Measurements from ENCODE around the gene ANO9.
"Not testable (repeated sequence)": the region's sequence is repeated elsewhere in the genome, so short reads cannot be mapped to it uniquely, and the experiment has no call there.

Gene ANO9

GRCh38 chr11:450809-451451 is 9.1 kb upstream of the ANO9 start:
- DNase-seq: peak; percentile 71

GRCh38 chr11:449889-450808 is 8.3 kb upstream of the ANO9 start, which contains the start of gene PTDSS2:
Gene PTDSS2 (plus strand): TSS chr11:450279. CDS start chr11:450456, 177 bp downstream.
- peak; percentile 97 for DNase-seq

- peak; percentile 96 for DNase-seq
Observed at GRCh38 chr11:447923-448731, 6.3 kb upstream of the ANO9 start.

- DNase-seq: no peak
Observed at GRCh38 chr11:446891-447290, 5.1 kb upstream of the ANO9 start.

DNA sequence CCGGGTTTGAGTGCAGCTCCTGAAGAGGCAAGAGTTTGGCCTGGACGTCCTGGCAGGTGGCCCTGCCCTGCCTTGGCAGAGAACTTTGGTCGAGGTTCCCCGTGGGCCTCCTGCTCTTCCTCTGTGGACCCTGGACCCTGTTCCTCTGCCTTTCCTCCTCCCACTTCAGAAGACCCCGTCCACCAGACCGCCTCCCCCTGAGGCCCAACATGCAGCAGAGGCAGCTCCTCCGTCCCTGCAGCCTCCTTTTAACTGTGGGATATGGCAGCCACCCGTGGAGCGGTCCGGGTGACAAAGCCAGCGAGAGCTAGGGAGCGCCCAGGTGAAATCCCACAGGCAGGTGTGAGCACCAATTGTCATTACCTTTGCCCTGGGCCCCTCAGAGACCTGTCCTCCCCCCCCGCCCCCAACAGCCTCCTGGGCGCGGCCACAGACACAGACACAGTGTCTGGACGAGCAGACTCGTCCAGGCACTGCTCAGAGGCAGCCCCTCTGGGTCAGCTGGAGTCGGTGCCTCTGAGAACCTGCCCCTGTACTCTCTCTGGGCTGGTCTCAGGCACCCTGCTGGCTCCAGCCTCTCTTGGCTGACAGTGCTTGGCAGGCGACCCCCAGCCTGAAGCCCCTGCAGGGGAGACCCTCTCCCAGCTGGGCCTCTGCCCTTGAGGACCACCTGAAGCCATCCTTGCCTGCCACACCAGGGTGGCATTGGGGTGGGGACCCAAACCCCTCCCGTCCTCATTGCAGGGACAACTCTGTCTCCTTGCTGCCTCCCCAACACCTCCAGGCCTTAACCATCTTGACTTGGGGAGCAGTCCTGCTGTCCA is 4.2 kb upstream of the ANO9 start:
- DNase-seq: no peak

DNA sequence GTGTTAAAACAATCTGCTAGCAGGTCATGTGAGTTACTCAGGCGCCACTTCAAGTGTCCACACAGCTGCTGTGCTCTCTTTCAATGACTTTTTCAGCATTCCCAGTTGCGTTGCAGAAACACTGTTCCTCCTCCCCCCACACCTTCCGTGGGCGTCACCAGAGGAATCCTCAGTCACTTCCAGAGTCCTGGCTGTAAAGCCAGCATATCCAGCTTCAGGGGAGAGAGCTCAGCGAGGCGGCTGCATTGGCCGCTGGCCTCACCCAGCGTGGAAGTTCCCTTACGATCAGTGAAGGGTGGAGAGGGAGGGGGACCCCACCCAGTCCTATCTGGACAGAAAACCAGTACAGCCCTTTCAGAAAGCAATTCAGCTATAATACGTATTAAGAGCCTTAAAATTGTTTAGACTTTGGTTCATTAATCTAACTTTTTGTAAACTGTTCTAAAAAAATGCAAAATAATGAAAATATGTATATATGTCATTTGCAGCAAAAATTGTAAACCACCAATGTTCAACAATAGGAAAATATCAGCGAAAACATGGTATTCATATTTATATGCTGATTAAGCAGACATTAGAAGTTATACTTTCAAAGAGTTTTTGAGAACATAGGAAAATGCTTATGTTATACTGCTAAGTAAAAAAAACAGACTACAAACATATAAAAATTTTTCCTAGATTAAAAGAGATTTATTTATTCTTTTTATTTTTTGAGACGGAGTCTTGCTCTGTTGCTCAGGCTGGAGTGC is 2.8 kb upstream of the ANO9 start:
- peak; percentile 15 for DNase-seq

DNA sequence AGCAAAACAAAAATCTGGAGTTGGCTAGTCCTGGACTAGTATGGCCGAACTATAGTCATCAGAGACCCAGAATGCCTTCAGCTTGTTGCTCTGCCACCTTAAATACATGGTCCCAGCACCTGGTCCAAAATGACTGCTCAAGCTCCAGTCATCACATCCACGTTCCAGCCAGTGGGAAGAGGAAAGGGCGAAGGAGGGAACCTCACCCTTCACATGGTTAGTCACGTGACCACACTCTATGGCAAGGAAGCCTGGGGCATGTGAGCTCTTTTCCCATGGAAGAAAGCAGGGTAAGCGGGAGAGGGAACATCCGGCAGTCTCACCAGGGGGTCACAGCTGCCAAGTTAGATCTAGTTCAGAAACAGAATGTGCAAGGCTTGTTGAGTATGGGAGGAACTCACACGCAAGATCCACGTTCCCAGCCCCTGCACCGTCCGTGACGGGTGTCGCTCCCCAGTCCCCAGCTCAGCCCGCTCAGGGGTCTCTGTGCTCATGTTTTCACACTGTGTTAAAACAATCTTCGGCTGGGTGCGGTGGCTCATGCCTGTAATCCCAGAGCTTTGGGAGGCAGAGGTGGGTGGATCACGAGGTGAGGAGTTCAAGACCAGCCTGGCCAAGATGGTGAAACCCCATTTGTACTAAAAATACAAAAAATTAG is 1.9 kb upstream of the ANO9 start:
- peak; percentile 25 for DNase-seq

- DNase-seq: no peak
Observed at GRCh38 chr11:442611-443081, 835 bp upstream of the ANO9 start.

DNA sequence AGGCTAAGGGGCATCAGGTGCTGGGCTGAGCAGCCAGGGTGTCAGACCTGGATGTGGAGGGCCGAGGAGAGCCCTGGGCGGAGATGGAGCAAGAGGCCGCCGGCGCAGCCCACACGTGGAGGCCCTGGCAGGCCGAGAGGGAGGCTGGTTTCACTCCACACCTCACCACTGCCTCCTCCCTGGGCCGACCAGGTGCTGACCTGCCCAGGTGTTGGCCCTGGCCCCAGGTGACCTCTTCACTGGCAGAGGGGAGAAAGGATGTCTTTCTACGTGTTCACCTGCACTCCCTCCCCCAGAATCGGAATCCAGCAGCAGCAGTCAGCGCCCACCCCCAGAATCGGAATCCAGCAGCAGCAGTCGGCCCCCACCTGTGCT is 781 bp downstream of the ANO9 start:
- no peak for DNase-seq

DNA sequence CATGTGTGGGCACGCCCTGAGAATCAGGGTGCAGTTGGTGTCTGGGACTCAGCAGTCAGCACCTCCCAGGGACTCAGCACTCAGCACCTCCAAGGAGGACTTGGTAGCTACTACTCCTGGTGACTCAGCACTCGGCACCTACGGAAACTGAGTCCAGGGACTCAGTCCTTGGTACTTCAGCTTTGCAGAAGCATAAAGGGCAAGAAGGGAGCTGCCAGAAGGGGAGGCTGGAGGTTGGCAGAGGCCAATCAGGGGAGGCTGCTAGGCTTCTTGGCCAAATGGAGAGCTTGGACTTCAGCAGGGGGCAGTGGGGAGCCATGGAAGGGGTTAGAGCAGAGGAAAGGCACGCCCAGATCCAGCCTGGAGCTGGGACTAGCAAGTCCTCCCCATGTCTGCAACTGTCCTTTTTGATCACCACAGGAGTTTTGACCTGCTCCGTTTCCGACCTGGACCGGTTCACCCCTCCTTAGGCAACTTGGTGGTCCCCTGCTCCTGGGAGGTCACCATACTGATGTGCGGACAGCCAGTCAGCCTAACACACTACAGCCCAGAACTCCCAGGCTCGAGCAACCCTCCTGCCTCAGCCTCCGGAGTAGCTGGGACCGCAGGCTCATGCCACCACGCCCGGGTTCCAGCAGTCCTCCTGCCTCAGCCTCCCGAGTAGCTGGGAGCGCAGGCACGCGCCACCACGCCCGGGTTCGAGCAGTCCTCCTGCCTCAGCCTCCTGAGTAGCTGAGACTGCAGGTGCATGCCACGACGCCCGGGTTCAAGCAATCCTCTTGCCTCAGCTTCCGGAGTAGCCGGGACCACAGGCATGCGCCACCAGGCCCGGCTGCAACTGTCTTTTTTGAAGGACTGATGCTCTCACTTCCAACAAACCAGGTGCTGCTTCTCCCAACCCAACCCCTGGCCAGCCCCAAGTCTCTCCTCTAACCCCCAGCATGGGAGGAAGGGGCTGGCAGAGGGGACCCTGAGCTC is 1.5 kb downstream of the ANO9 start:
- peak; percentile 21 for DNase-seq

DNA sequence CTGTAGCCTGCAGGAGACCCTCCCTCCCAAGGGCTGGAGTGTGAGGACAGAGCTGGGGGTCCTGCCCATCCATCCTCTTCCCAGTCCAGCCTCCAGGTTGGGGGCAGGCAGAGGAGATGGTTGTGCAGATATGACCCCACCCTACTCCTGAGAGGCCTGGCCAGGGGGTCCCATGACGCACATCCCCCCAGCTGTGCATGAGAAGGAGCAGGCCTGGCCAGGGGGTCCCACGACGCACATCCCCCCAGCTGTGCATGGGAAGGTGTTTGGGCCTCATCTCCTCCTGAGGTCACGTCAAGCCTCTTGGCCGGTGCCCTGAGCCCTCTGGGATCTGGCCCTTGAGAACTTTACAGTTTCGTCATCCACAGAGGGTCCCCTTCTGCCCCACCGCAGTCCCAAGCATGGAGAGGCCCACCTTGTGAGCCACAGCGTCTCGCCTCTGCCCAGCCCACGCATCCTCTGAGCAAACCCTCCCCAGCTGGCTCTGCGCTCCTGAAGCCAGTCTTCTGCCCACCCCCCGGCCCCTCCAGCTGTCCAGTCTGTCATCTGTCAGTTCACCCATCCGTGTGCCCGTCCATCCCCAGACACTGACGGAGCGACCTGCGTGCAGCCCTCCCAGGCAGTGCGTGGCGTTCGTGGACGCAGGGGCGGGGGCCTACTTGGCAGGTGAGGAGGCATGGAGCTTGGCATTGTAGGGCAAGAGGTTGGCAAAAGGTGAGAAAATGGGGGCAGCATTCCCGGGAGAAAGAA is 2.3 kb downstream of the ANO9 start:
- no peak for DNase-seq

DNA sequence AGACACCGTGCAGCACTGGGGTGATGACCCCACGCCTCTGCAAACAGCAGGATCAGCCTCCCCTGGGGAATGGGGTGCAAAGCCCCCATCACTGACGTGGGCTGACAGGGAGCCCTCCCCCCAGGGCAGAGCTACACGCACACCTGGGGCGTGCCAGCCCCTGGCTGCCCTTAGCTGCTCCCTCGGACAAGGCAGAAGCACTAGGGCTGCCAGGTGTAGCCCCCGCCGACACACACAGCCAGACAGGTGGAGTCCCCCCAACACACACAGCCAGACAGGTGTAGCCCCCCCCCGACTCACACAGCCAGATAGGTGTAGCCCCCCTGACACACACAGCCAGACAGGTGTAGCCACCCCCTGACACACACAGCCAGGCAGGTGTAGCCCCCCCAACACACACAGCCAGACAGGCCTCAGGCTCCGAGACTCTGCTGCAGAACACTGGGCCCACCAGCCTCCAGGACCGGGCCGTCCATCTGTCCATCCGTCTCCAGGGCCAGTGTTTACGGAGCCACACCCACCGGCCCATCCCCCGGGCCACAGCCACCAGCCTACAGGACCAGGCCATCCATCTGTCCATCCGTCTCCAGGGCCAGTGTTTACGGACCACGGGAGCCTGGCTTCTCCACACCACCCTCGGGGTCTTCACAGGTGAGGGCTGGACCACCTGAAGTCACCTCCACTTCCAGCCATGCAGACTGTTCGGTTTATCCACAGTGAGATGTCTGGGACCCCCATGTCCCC is 3.5 kb downstream of the ANO9 start:
- DNase-seq: no peak

DNA sequence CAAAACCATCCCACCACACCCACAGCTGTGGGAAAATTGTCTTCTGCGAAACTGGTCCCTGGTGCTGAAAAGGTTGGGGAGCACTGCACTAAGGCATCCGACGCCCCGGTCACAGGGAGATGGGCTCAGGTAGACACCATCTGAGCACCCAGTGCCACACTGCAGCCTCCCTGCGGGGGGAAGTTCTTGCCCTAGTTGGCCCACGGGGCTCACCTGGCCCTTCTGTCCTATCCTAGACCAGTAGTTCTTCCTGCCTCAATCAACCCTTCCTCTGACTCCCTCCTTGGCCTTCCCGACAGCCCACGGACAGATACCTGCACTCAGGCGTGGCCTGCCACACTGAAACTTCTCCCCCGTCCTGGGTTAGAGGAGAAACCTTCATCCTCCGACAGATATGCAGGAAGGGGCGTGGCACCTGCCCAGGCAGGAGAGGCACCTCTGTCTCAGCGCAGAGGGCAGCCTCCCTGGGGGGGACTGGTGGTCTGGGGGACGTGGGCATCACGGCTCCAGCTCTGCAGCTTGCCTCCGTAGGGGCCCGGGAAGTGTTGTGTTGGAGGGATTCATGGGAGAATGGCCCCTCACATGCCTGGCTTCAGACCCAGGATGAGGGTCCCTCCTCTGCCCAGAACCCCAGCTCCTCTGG is 4.5 kb downstream of the ANO9 start:
- DNase-seq: no peak

DNA sequence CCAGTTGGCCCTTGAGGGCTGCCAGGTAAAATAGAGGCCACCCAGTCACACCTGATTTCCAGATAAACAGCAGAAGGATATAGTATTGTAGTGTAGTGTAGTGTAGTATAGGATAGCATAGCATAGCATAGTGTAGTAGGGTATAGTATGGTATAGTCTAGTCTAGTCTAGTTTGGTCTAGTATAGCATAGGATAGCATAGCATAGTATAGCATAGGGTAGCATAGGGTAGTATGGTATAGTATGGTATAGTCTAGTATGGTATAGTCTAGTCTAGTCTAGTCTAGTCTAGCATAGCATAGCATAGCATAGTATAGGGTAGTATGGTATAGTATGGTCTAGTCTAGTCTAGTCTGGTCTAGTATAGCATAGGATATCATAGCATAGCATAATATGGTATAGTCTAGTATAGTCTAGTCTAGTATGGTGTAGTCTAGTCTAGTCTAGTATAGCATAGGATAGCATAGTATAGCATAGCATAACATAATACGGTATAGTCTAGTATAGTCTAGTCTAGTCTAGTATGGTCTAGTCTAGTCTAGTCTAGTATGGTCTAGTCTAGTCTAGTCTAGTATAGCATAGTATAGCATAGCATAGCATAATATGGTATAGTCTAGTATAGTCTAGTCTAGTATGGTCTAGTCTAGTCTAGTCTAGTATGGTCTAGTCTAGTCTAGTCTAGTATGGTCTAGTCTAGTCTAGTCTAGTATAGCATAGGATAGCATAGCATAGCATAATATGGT is 6.6 kb downstream of the ANO9 start:
- not testable (repeated sequence) for DNase-seq

DNA sequence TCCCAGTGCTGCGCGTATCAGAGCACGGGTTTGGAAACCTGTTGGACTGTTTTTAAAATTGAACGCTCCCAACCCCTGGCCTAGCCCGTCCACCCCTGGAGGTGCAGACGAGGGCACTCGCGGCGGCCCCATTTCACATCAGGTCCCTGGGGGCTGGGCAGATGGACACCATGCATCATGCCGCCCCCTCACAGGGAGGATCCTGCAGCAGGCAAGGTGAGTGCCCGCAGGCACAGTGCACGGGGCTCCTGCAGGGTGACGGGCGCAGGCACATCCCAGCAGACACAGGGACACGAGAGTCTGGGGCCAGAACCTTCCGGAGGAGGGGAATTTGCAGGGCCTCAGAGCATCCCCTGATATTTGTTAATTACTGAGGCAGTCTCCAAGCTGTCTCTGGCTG is 7.3 kb downstream of the ANO9 start:
- DNase-seq: no peak

- DNase-seq: no peak
Observed at GRCh38 chr11:433641-434040, 8.2 kb downstream of the ANO9 start.

DNA sequence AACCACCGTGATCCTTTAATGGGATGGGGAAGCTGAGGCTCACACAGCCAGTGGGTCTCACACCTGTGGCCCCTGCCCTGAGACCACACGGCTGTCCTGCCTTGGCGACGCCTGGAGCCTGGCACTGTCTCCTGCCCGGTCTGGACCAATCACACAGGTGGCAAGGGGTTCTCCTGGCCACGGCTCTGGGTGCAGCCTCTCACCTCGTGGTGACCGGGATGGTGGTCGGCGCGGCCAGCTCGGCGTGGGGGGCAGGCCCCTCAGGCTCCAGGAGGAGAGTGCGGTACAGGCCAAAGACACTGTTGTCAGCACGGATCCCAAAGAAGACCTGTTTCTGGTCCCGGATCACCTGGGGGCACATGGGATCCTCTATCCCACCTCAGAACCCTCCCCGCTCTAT is 8.7 kb downstream of the ANO9 start:
- DNase-seq: no peak

Data from NCI-H82 (cell line).